ENCODE measurements around the gene CD6. TPM values are rescaled to one million over a fixed set of nuclear protein-coding genes. Genes with fewer than 3 reads are reported as not detected.

Gene CD6
- total and polyA plus RNA-seq, 2 donors (not counting 3 experiments of a cell fraction or from before 2014, with no cell fraction given), result not detected

- H3K9me1 ChIP-seq (replicated peaks; ENCODE audit: control insufficient read depth, extremely low read depth, insufficient read depth, low read length), result no peaks in the 10 kb centered on the region
- no peak for DNase-seq (ENCODE audit: low read depth, low spot score)
- FAIRE-seq, result no peak
- no peaks in the 10 kb centered on the region for H3K79me2 ChIP-seq (ENCODE audit: control insufficient read depth, insufficient read depth, low read length)
- ChIA-PET CTCF (no interaction called here), POLR2A (no interaction called here)
- intact Hi-C loops (cut with micrococcal nuclease) (no loop called here), dilution Hi-C loops (cut with MboI; ENCODE audit: extremely low pct_ligation_motif_present, low sequenced_read_pairs) (no loop called here)
- H3K27me3 ChIP-seq (ENCODE audit: control insufficient read depth in 2 of 2, insufficient read depth in 2 of 2, low read length in 2 of 2), result peaks cover 2 to 5% of the 10 kb centered on the region in 2 experiments
- BruUV-seq (replicated peaks), result no TSS peak
- H3K9ac ChIP-seq (replicated peaks; ENCODE audit: extremely low read depth, insufficient read depth, low read length), result no peak overlapping the region
- no peaks in the 10 kb centered on the region for H3K9me3 ChIP-seq (replicated peaks; ENCODE audit: control insufficient read depth, insufficient read depth, low read length)
- H3K4me3 ChIP-seq (replicated peaks in 1 of 3; ENCODE audit: insufficient read depth in 1 of 3, low read depth in 1 of 3, low read length in 3 of 3), result no peak overlapping the region
- H3K27ac ChIP-seq (ENCODE audit: insufficient read depth, low read depth, low read length), result no peak overlapping the region
- no peak overlapping the region for H2AFZ ChIP-seq (ENCODE audit: low read depth, low read length)
- H3K36me3 ChIP-seq (ENCODE audit: control insufficient read depth in 2 of 2, extremely low read depth in 1 of 2, insufficient read depth in 2 of 2, low read length in 2 of 2), result no peaks in the 10 kb centered on the region
- H3K4me2 ChIP-seq (ENCODE audit: insufficient read depth, low read length), result no peak overlapping the region
- no peaks in the 10 kb centered on the region for H3K4me1 ChIP-seq (ENCODE audit: control insufficient read depth, extremely low read depth, insufficient read depth, low read length)
- TF ChIP-seq MYC (IDR thresholded peaks at IDR 0.05; ENCODE audit: low read depth, low read length) (no peak), POLR2AphosphoS5 (IDR thresholded peaks at IDR 0.05; ENCODE audit: insufficient read depth, low read depth, low read length) (no peak), POLR2A (IDR thresholded peaks at IDR 0.05; ENCODE audit: low read depth, low read length) (no peak), GATA2 (IDR thresholded peaks at IDR 0.05; ENCODE audit: insufficient read depth, insufficient read length, low read depth, low read length) (no peak), EZH2 (IDR thresholded peaks at IDR 0.05; ENCODE audit: borderline replicate concordance, low read depth, low read length, severe bottlenecking) (no peak), FOS (IDR thresholded peaks at IDR 0.05; ENCODE audit: borderline replicate concordance, insufficient read depth, low read length) (no peak), MAX (IDR thresholded peaks at IDR 0.05; ENCODE audit: insufficient read depth, insufficient read length) (no peak), CTCF (IDR thresholded peaks at IDR 0.05; ENCODE audit: extremely low read depth in 1 of 2, insufficient read depth in 1 of 2, low read depth in 1 of 2, low read length in 2 of 2) (no peak), JUN (IDR thresholded peaks at IDR 0.05; ENCODE audit: borderline replicate concordance, insufficient read depth, insufficient read length, low read depth) (no peak)
- no peaks in the 10 kb centered on the region for H4K20me1 ChIP-seq (replicated peaks; ENCODE audit: control insufficient read depth, extremely low read depth, insufficient read depth, low read length)
These were observed 48.4 kb downstream of the CD6 start for GRCh38 chr11:61019832-61020405.
